ENCODE data around the gene PDE1C.

PDE1C gene

DNA sequence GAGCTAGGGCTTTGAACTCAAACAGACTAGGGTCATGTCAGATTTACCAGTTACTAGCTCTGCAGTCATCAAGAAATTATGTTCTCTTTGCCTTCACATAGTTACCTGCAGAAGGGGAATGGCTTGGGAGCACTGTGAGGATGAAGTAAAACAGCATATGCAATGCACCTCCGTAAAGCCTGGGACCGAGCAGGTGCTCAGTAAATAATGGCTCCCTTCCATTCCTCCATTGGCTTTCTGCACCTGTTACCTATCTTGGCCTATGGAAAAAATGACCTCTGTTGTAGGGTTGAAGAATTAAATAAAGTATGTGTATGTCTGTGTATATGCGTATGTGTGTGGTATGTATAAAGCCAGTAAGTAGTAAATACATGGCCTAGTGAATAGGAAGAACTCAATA lies 78.8 kb downstream of the PDE1C start:
- no peak for DNase-seq (ENCODE audit: low read depth)

DNA sequence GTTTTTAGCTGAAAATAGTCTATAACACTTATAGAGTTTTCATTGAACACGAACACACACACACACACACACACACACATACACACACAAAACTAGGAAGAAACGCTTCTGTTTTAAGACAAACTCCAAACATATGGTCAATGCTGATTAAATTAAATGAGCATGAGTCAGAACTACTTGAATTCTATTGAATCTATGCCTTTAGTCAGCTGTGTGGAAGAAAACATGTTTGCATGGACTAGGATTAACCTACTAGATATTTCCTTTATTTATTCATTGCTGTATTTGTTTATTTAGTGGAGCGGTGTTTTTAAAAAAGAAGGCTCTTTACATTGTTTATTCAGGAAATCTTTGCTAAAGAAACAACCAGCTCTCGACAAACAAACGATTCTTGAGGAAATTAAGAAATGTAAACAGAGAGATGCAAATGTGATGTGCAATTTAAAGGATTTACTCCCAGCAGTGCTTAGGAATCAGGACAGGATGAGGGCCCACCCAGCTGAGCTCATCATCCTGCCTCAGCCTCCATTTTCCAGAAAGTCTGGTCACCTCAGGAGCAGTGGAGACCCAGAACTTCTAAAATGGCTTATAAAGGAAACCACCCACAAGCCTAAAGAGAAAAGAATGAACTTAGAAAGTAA lies 83.2 kb downstream of the PDE1C start:
- DNase-seq (ENCODE audit: low read depth), result peak; percentile 31

DNA sequence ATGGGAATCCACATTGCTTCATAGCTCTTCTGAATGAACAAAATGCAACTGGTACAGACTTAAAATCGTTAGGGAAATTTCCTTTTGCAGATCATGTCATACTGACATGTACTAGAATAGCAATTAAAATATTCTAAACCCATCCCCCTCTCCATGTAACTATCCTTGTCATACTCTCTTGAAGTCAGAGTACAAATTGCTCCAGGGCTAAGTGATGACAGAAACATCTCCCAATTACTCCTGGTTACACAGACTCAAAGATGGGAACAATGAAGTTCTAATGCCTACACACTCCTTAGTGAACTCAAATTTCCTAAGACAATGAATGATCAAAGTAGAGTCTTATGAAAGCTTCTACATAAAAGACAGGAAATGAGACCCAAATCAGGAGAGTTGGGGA lies 87.2 kb downstream of the PDE1C start:
- no peak for DNase-seq (ENCODE audit: low read depth)

DNA sequence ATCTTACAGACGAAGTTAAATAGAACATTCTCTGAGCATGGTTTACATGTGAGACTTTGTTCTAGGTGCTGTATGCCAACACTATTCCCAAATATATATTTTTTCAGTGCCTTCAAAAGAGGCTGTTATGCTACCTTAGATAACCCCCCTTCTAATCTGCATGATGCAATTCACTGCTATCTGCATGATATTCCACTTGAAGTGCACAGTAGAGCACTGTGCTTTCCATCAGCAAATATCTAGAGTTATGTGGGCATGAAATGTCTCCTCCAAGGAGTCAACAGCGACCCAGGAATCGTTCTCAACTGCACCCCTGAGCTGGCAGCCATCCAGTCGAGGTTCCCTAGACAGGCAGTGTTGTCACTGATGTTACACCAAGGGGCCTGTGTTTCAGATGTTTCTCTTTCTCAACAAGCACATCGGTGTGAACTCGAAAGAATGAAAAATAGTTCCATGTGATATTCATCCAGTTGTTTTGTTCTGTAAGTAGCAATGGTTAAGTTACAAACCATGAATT lies 88.3 kb downstream of the PDE1C start:
- no peak for DNase-seq (ENCODE audit: low read depth)

DNA sequence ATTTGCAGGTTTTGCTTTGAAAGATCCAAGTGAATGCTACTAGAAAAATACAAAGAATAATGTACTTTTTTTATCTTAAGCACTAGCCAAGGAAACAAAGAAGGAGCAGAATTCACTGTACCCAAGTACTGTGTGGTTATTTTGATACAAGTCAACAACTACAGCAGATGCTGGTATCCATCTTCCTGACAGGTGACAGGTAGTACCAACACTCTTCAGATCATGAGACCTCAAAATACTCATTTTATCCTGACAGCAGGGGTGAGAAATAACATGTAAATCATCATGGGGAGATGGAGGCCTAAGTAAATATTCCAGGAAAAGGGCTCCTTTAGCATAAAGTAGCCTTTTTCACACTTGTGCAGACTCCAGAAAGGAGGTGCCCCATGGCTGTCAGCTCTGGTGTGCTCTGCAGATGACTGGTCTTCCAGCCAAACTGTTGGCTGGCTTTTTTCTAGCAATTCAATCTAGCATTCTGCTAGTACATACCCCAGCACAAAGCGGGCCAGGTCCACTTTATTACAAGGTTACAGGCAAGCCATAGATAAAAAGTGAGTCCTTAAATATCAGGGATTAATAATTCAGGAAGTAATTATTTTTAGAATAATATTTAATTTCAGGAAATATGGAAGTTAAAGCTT lies 90.4 kb downstream of the PDE1C start:
- DNase-seq (ENCODE audit: low read depth), result no peak

DNA sequence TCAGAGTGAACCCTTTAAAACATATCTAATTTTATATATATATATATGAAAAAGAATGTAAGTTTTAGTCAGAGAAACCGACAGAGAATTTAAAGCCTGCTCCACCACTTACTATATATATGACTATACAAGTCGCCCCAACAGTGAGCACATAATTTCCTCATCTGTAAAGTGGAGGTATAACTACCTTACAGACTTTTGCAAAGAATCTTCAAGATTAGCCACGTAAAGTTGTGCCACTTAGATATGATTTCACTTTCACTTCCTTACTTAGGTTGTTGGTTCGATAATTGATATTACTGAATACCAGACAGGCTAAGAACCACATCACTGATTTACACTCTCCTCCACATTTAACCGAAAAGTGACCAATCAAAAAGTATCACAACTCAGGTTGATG lies 94.7 kb downstream of the PDE1C start:
- no peak for DNase-seq (ENCODE audit: low read depth)

DNA sequence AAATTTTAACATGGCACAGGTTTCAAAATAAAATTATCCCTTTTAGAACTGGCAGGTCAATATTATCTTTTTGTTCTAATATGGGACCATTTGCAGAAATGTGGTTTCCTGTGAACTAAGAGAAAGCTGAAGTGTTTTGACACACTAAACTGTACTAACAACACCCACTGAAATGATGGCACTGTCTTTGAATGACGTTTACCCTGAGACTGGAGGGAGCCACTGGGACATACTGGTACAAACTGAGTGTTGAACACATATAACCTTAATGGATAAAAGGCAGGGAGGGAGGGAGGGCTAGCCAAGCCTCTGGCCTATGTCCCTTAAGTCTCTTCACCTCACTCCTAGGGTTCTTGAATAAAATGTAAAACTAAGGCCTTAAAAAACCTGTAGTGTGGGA lies 95.9 kb downstream of the PDE1C start:
- no peak for DNase-seq (ENCODE audit: low read depth)

DNA sequence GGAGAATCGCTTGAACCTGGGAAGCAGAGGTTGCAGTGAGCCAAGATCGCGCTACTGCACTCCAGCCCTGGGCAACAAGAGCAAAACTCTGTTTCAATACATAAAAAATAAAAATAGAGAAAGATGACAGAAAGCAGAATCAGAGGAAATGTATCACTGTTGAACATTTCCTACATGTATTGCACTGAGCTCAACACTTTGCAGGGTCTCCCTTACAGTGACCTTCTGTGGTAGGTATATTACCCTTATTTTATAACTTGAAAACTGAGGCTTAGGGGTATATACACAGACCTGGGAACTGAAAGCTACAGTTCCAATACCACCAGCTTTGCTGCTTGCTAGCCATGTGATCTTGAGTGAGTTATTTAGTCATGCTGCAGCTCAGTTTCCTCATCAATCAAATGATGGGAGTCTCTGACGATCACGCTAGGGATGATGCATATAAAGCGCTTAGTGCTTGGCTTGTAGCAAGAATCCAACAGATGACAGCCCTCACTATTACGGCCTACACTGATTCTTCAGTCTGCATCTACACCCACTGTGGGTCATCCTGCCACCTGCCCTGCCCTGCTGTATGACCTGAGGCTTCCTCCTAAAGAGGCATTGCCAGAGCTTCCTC lies 99.0 kb downstream of the PDE1C start:
- DNase-seq (ENCODE audit: low read depth), result no peak

DNA sequence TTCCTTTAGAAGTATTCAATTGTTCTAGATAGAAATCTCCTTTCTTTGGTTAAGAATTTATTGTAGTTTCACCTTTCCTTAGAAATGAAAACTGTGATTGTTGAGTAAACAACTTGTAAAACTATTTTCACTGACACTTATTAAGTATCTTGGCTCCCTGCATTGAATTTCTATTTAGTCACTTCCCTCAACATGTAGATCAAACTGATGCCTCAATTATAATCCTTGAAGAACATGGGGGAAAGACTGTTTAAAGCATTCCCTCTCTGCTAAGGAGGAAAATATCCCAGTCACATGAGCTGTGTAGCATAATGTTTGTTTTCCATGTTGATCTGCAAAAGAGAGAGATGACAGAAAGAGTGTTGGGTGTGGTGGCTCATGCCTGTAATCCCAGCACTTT lies 99.7 kb downstream of the PDE1C start:
- no peak for DNase-seq (ENCODE audit: low read depth)

DNA sequence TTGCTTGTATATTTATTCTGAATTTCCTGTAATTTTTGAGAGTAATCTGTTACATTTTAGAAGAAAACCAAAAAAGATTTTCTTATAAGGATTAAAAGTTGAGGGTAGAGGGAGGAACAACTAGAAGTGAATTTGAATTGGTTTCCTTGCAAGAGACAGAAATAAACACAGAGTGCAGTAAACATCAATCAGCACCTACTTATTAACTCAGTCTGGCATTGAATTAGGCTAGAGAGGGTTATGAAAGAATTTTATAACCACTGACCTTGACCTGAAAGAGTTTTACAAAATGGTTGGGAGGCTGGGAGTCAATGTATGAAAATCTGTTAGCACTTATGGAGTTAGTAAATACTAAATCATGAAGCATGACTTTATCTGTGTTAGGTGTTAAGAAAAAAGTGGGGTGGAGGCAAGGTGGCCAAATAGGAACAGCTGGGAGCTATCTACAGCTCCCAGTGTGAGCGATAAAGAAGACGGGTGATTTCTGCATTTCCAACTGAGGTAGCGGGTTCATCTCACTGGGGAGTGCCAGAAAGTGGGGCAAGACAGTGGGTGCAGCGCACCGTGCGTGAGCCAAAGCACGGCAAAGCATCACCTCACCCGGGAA lies 106.5 kb downstream of the PDE1C start:
- DNase-seq (ENCODE audit: low read depth), result no peak

DNA sequence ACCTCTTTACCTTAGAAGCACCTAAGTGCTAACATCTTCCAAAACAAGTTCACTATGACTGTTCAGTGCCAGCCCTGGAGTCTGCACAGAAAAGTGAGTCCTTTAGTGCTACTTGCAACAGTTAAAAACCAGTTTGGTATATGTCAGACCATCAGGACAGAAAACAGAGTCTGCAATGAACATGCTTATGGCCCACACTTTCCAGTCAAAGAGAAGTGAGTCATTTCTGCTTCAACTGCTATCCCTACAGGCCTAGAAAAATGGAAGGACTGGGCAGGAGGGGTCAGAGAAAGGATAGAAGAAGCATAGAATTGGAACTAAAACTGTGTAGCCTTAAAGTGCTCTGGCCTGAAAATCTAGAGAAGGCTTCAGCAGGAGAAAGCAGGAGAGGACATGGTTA lies 108.0 kb downstream of the PDE1C start:
- peak; percentile 20 for DNase-seq (ENCODE audit: low read depth)

DNA sequence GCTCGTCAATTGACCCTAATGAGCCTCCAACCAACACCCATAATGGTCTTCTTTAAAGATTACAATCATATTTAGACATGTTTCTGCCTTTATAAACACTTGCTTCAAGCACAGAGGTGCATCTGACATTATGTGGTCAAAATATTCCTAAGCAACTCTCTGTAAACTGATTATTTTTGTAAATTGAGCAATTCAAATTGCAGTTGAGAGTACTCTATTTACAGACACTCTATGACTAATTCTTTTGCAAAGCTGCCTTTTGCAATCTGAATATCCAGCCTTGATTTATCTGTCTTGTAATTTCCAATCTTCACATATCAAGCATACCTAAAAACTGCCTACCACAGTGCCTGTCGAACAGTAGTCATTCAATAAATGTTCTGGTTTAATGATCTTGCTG lies 112.0 kb downstream of the PDE1C start:
- peak; percentile 76 for DNase-seq (ENCODE audit: low read depth)

DNA sequence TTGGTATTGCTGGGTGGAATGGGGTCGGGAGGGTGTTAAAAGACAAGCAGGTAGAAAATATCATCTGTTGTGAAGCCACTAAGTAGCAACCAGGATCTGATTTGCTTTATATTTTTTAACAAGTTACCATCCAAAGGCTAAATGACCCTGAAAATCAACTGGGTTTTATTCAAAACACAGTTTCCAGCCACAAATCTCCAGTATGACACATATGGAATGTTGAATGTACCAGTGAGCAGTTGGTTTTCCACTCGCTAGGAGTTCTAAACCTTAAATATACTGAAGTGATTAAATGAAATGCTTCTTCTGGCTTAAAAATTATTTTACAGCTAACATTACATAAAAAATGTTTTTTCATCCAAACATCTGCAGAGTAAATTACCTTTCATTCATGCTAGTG lies 112.5 kb downstream of the PDE1C start:
- DNase-seq (ENCODE audit: low read depth), result peak; percentile 13

DNA sequence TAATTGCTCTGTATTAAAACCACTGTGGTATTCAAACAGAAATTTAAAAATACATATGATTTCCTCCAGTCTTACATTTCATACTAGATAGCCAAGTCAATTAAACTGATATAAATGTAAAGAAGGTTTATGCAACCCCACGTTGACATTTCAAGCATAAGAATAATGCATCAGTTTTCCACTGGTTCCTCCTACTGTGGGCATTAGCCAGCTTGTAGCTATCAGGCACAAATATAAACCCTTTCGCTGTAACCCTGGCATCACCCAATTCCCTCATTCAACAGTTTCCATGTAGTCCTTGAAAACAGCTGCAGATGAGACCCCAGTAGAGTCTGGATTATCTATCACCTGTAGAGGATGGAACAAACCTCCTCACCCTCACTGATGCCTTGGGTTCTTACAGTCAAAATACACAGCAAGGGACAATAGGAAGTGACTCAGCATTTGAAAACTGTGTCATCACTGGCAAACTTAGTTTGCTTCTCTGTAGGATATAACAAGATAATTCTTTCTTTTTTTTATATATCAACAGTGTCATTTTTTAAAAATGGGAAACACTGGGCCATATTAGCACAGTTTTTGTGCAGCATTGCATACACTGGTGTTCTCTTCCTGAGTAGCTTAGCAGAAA lies 113.0 kb downstream of the PDE1C start:
- DNase-seq (ENCODE audit: low read depth), result peak; percentile 56

DNA sequence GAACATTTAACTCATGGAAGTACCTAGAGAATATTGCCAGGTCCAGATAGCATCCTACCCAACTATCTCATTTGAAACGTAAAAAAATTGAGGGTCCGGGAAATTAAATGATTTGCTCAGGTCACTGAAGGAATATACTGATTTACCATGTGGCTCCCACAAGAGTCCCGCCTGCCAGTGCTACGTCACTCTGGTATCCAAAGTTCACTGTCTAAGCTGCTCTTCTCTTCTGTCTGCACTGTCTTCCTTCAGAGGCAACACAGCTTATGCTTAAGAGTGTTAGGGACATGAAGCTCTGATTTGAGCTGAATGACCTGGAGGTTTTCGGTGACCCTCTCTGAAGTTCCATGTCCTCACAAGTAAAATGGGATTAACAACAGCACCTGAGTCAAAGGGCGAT lies 114.6 kb downstream of the PDE1C start:
- DNase-seq (ENCODE audit: low read depth), result no peak

DNA sequence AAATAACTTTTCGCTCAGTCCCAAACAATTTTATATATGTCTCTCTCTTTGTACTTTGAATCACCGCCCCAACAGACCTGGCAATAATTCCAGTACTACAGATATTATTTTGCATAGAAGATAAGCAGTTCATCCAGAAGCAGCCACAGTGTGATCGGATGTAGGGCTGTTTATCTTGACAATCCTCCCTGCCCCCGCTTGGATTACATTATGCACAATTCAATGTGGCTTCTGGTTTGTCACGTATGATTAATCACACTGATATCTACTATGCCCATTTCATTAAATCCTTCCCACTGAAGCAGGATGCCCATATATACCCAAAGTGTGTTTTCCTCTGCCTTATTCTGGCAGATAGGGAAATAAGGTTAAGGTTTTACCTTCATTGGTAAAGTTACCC lies 115.2 kb downstream of the PDE1C start:
- DNase-seq (ENCODE audit: low read depth), result peak; percentile 15

DNA sequence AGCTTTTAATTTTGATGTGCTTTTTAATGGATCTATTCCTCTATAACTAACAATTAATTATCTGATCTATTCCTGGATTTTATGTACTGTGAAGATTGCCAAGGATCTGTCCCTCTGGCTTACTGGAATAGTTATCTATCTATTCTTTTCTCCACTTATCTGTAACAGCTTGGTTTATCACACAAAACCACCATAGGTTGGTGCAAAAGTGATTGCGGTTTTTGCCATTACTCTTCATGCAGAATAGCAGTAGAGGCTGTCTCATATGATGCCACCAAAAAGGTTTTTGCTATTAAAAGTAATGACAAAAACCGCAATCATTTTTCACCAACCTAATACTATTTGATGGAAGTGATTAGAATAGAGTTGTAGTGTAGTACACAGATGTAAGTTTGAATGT lies 115.7 kb downstream of the PDE1C start:
- no peak for DNase-seq (ENCODE audit: low read depth)

DNA sequence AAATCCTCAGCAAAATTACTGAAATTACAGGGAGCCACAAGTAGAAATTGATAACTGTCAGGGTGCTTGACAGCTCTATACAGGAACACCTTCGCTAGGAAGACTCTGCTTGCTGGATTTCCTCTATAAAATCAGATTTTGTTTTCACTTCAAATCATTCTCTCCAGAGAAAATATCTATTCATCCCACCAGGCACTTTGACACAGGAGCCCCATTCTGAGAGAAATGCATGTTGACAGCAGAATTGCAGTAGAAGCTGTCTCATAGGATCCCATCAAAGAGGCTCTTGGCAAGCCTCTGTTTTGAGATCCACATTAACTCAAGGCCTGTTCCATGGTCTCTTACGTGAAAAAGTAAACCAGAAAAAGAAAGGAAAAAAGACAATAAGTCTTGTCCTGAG lies 116.8 kb downstream of the PDE1C start:
- DNase-seq (ENCODE audit: low read depth), result no peak

DNA sequence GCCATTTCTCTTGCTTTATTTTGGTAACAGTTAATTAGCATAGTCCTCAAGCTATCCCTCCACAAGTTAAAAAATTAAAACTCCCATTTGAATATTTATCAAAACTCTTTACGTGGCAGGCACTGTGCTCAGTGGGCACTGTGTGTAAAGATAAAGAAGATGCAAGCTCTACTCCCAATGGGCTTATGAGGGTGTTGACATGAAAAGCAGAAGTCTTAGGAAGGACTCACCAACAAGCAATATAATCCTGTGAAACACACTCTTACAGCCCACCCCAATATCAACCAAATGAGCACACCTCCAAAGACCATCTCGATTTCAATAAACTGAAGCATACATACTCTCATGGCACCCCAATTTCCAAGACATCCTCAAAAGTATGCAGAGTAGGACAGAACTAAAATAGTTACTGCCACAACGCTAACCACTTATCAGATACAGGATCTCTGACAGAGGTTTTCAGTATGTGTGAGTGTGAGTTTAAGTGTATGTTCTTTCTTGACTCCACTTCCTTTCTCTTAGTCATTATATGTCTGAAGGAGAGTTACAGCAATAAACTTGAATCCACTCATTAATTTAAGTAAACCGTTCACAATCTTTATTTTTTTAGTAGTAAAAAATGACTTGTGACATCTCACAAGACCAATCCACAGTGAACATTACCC lies 120.0 kb downstream of the PDE1C start:
- DNase-seq (ENCODE audit: low read depth), result peak; percentile 74

DNA sequence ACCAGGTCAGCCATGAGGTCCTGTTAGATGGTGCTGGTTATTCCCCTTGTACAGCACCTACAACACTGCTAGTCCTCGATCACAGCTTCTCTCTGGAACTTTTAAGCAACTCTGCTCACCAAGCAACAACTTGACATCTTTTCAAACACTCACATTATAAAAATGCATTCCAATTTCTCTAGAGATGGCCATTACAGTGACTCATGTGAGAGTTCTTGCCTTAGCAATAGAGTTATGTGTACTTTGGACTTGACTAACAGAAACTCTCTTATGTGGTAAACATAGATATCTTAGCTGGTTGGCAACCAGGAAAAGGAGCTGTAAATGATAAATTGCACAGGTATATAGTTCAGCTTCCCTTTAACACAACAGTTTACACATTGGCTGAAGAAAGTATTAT lies 122.2 kb downstream of the PDE1C start:
- peak; percentile 90 for DNase-seq (ENCODE audit: low read depth)

DNA sequence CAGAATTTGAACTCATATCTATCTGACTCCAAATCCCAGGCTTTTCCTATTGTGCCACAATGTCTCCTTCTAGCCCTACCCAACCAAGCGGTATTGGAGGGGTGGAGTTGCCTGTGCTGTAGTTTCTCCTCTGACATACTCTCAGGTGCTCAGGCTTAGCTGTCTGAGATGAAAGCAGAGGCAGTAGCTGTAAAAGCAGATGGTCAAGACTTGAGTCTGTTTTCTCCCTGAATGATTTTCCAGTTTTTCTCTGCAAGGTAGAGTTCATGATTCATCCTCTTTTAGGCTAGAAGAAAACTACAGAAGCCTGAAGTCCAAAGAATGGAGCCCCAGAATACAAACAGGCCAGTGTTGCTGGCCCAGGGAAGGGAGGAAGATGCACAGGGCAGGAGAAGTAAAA lies 130.0 kb downstream of the PDE1C start:
- DNase-seq (ENCODE audit: low read depth), result no peak

DNA sequence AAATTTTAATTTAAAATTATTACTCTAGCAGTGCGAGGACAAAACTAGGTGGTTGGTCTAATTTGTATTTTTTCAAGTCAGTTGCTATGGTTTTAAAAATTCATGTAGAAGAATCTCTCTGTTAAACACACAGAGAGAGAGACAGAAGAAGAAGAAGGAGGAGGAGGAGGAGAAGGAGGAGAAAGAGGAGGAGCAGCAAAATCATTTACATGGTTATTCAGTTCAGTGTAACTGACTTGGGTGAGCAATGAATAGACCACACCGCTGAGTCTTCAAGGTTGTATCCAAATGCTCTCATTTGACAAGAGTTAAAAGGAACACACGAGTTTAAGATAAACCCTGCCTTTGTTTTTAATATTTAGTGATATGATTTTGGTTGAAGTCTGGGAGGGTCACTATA lies 131.1 kb downstream of the PDE1C start:
- DNase-seq (ENCODE audit: low read depth), result no peak

Measured in iris pigment epithelial cell (primary cell).